HepG2 (cell line): ENCODE measurements around the gene SPON1. TPM values are rescaled to one million over a fixed set of nuclear protein-coding genes. Genes with fewer than 3 reads are reported as not detected.
A peak's percentile ranks its signal among the peaks of the same experiment; 100 is the strongest.

Experiments used
- ATF4 ChIP-seq, 2 experiments: fragments of 450-650 bp in 1 of 2; sonication (generic) in 1 of 2; formaldehyde crosslinking; IDR thresholded peaks; 2 replicates each; pipeline versions ENCODE4 v1.5.0 to v1.8.0; 2020 to 2022; ENCODE audit warnings: mild to moderate bottlenecking in 1 of 2, missing genetic modification reagents in 1 of 2
- CEBPG ChIP-seq: IDR thresholded peaks from 2 replicates; pipeline ENCODE4 v1.6.1; 2016
- FOXA3 ChIP-seq: IDR thresholded peaks from 2 replicates; pipeline ENCODE4 v1.6.1; 2016; ENCODE audit warnings: missing genetic modification reagents, missing compliant biosample characterization
- HMG20B ChIP-seq: conservative IDR thresholded peaks from 2 replicates; pipeline ENCODE4 v1.6.1; 2016; ENCODE audit warnings: missing genetic modification reagents, missing compliant biosample characterization
- MBNL3 ChIP-seq: fragments of 250-450 bp; sonication (Bioruptor Pico); conservative IDR thresholded peaks from 2 replicates; pipeline ENCODE4 v1.8.0; 2022; ENCODE audit warnings: mild to moderate bottlenecking, inconsistent platforms
- NFAT5 ChIP-seq: sonication (generic); formaldehyde crosslinking; IDR thresholded peaks from 2 replicates; pipeline ENCODE4 v1.4.0; 2020; ENCODE audit warnings: missing genetic modification reagents
- PITX1 ChIP-seq: sonication (generic); formaldehyde crosslinking; IDR thresholded peaks from 2 replicates; pipeline ENCODE4 v1.5.1; 2020; ENCODE audit warnings: mild to moderate bottlenecking, missing genetic modification reagents
- PLSCR1 ChIP-seq: sonication (generic); formaldehyde crosslinking; IDR thresholded peaks from 2 replicates; pipeline ENCODE4 v1.5.0; 2020; ENCODE audit warnings: missing genetic modification reagents, mild to moderate bottlenecking, borderline replicate concordance
- POLR2G ChIP-seq: fragments of 200-400 bp; formaldehyde crosslinking; IDR thresholded peaks from 2 replicates; pipeline ENCODE4 v1.6.1; 2018; ENCODE audit warnings: mild to moderate bottlenecking, low read depth, low read length, moderate library complexity
- PPARG ChIP-seq: conservative IDR thresholded peaks from 2 replicates; pipeline ENCODE4 v1.6.1; 2016; ENCODE audit warnings: missing biosample characterization, missing genetic modification reagents
- PRPF4 ChIP-seq: fragments of 200-400 bp; formaldehyde crosslinking; IDR thresholded peaks from 2 replicates; pipeline ENCODE4 v1.6.1; 2016; ENCODE audit warnings: low read length, low read depth; ENCODE audit not compliant: poor library complexity, severe bottlenecking
- ZBTB20 ChIP-seq: sonication (generic); formaldehyde crosslinking; IDR thresholded peaks from 2 replicates; pipeline ENCODE4 v1.8.1; 2023; ENCODE audit warnings: missing genetic modification reagents, low read depth, mild to moderate bottlenecking, borderline replicate concordance
- ZBTB33 ChIP-seq: sonication (generic); formaldehyde crosslinking; IDR thresholded peaks from 2 replicates; pipeline ENCODE4 v1.4.0; 2020; ENCODE audit warnings: missing genetic modification reagents
- ZFX ChIP-seq: sonication (generic); formaldehyde crosslinking; IDR thresholded peaks from 2 replicates; pipeline ENCODE4 v1.4.0; 2020; ENCODE audit warnings: mild to moderate bottlenecking, low read depth, missing genetic modification reagents, moderate library complexity
- ZNF230 ChIP-seq: sonication (generic); formaldehyde crosslinking; IDR thresholded peaks from 2 replicates; pipeline ENCODE4 v1.4.0; 2020; ENCODE audit warnings: mild to moderate bottlenecking, missing genetic modification reagents
- ZNF577 ChIP-seq: sonication (generic); formaldehyde crosslinking; IDR thresholded peaks from 2 replicates; pipeline ENCODE4 v1.4.0; 2020; ENCODE audit warnings: mild to moderate bottlenecking, low read depth, missing genetic modification reagents, borderline replicate concordance
- ZNF772 ChIP-seq: sonication (generic); formaldehyde crosslinking; IDR thresholded peaks from 2 replicates; pipeline ENCODE4 v1.5.0; 2020; ENCODE audit warnings: mild to moderate bottlenecking, missing genetic modification reagents
- polyA plus RNA-seq, 8 experiments: library from polyadenylated mRNA; depleted of rRNA in 3 of 8; stranded (reverse) in 7 of 8; unstranded in 1 of 8; fragments of >200 nt; fragmentation: Illumina TruSeq in 4 of 8; extraction: Trizol in 4 of 8; gene quantifications; 2 replicates each; pipeline versions ENCODE4 v1.2.1 to v1.2.3, GENCODE V29; 2011 to 2016; ENCODE audit warnings: low read depth in 4 of 8, missing spikeins in 1 of 8, mixed read lengths in 1 of 8; ENCODE audit not compliant: insufficient read depth in 1 of 8
- total RNA-seq, 5 experiments: library from RNA; depleted of rRNA; stranded (reverse); fragments of >200 nt; fragmentation: Illumina TruSeq; extraction: Trizol; gene quantifications; 2 replicates each; pipeline ENCODE4 v1.2.3, GENCODE V29; 2016; ENCODE audit warnings: low read depth in 1 of 5

Gene SPON1
- total and polyA plus RNA-seq, 2 of the 13 experiments (the other 11 are each of a cell fraction or from before 2014, with no cell fraction given), result not detected

GRCh38 chr11:14258221-14258935 is 295.9 kb downstream of the SPON1 start (continued):
- TF ChIP-seq ZNF577, result no peak
- no peak for TF ChIP-seq PLSCR1
- TF ChIP-seq FOXA3, result peak; percentile 22; the same call in 1 of the 2 replicates
- no peak for TF ChIP-seq NFAT5
- TF ChIP-seq ZBTB33 (CRISPR knock-in tag), result no peak
- TF ChIP-seq POLR2G, result peak; percentile 41; the same call in 1 of the 2 replicates
- TF ChIP-seq ZFX, result no peak
- no peak for TF ChIP-seq MBNL3 (CRISPR knock-in tag)
- no peak for TF ChIP-seq ZBTB20 (CRISPR knock-in tag)
- 0 out of 2 replicates have a peak, but pooled peaks have one; percentile 43 for TF ChIP-seq HMG20B (CRISPR knock-in tag)
- TF ChIP-seq CEBPG (CRISPR knock-in tag), result peak; percentile 71
- no peak for TF ChIP-seq PRPF4
- TF ChIP-seq PPARG (CRISPR knock-in tag), result peak; percentile 67
- no peak for TF ChIP-seq ZNF230
- no peak for TF ChIP-seq ZNF772 (CRISPR knock-in tag)
- TF ChIP-seq PITX1 (CRISPR knock-in tag), result no peak
- peak in 1 of 2 experiments; percentile 86; a peak in 2 of 4 replicates for TF ChIP-seq ATF4 (CRISPR knock-in tag; IDR thresholded peaks at IDR 0.05)
